Astrocyte (in vitro differentiated cells and primary cell): ENCODE data around the gene ZFAND6. TPM values are rescaled to one million over a fixed set of nuclear protein-coding genes. Genes with fewer than 3 reads are reported as not detected.
A peak's percentile ranks its signal among the peaks of the same experiment; 100 is the strongest.

Experiments
- DNase-seq: peaks from one replicate; pipeline ENCODE4 v3.0.0-alpha.2; 2010; ENCODE audit warnings: low read depth
- FAIRE-seq: peaks from 2 replicates; lab custom pipeline; 2011; peaks lifted over from hg19 to GRCh38; lab: Jason Lieb, UNC
- H2AFZ ChIP-seq: 2 replicates; pipeline ENCODE4 v1.6.0; 2012; ENCODE audit warnings: low read depth, low read length, inconsistent platforms
- H3K27ac ChIP-seq: 2 replicates; pipeline ENCODE4 v1.5.1; 2011; ENCODE audit warnings: low read depth, low read length, inconsistent platforms
- H3K27me3 ChIP-seq: 2 replicates; pipeline ENCODE4 v1.6.0; 2011; ENCODE audit warnings: low read length, inconsistent platforms; ENCODE audit not compliant: insufficient read depth
- H3K36me3 ChIP-seq: 2 replicates; pipeline ENCODE4 v1.5.1; 2011; ENCODE audit warnings: low read length, inconsistent platforms; ENCODE audit not compliant: insufficient read depth
- H3K4me1 ChIP-seq: 2 replicates; pipeline ENCODE4 v1.5.1; 2011; ENCODE audit warnings: low read length, inconsistent platforms; ENCODE audit not compliant: insufficient read depth
- H3K4me2 ChIP-seq: 2 replicates; pipeline ENCODE4 v1.6.0; 2012; ENCODE audit warnings: low read length, inconsistent platforms
- H3K4me3 ChIP-seq: 2 replicates; pipeline ENCODE4 v1.5.1; 2011; ENCODE audit warnings: low read depth, mild to moderate bottlenecking, low read length, inconsistent platforms; ENCODE audit not compliant: insufficient read depth
- H3K79me2 ChIP-seq: 2 replicates; pipeline ENCODE4 v1.6.0; 2012; ENCODE audit warnings: mild to moderate bottlenecking, low read length, inconsistent platforms; ENCODE audit not compliant: insufficient read depth
- H3K9ac ChIP-seq: 2 replicates; pipeline ENCODE4 v1.6.0; 2012; ENCODE audit warnings: mild to moderate bottlenecking, low read length, inconsistent platforms
- H3K9me3 ChIP-seq: 2 replicates; pipeline ENCODE4 v1.5.1; 2012; ENCODE audit warnings: low read depth, mild to moderate bottlenecking, low read length, inconsistent platforms; ENCODE audit not compliant: insufficient read depth
- H4K20me1 ChIP-seq: 2 replicates; pipeline ENCODE4 v1.6.0; 2012; ENCODE audit warnings: low read length, inconsistent platforms; ENCODE audit not compliant: insufficient read depth
- H3K27ac Mint-ChIP-seq: one replicate; pipeline ENCODE4 v1.8.0; 2021; ENCODE audit warnings: mild to moderate bottlenecking, mixed read lengths; ENCODE audit not compliant: unreplicated experiment
- H3K27me3 Mint-ChIP-seq: one replicate; pipeline ENCODE4 v1.8.0; 2021; ENCODE audit warnings: low read depth, mixed read lengths; ENCODE audit not compliant: unreplicated experiment
- H3K36me3 Mint-ChIP-seq: one replicate; pipeline ENCODE4 v1.8.0; 2021; ENCODE audit warnings: low read depth, mixed read lengths; ENCODE audit not compliant: unreplicated experiment
- H3K4me1 Mint-ChIP-seq: one replicate; pipeline ENCODE4 v1.8.0; 2021; ENCODE audit warnings: low read depth, mixed read lengths; ENCODE audit not compliant: unreplicated experiment
- H3K4me3 Mint-ChIP-seq: one replicate; pipeline ENCODE4 v1.8.0; 2021; ENCODE audit warnings: mild to moderate bottlenecking, moderate library complexity, mixed read lengths; ENCODE audit not compliant: unreplicated experiment
- H3K9me3 Mint-ChIP-seq: one replicate; pipeline ENCODE4 v1.8.0; 2021; ENCODE audit warnings: mild to moderate bottlenecking, mixed read lengths; ENCODE audit not compliant: unreplicated experiment
- CTCF ChIP-seq: IDR thresholded peaks from 2 replicates; pipeline ENCODE4 v1.5.1; 2011; ENCODE audit warnings: low read depth, mild to moderate bottlenecking, inconsistent platforms, low read length, moderate library complexity; ENCODE audit not compliant: insufficient read depth
- EZH2 ChIP-seq: IDR thresholded peaks from 2 replicates; pipeline ENCODE4 v1.6.1; 2012; ENCODE audit warnings: mild to moderate bottlenecking, low read length, inconsistent platforms; ENCODE audit not compliant: insufficient read depth
- total RNA-seq: library from RNA; stranded (reverse); gene quantifications from 2 replicates; pipeline ENCODE4 v1.2.1, GENCODE V29; 2021

The ZFAND6 gene
- total RNA-seq, 1 donor from 2014 or later = 70.0 TPM

GRCh38 chr15:80100247-80100646 lies 40.8 kb downstream of the ZFAND6 start:
- Histone ChIP-seq H4K20me1 (peaks cover 74% of the 10 kb centered on the region), H3K4me2 (no peak overlapping the region), H3K79me2 (peaks cover 77% of the 10 kb centered on the region), H3K4me1 (peaks cover 4% of the 10 kb centered on the region), H3K4me3 (no peak overlapping the region), H3K27ac (no peak overlapping the region), H3K9ac (no peak overlapping the region), H3K27me3 (no peaks in the 10 kb centered on the region), H3K36me3 (no peaks in the 10 kb centered on the region), H3K9me3 (no peaks in the 10 kb centered on the region), H2AFZ (no peak overlapping the region)
- H3K4me3 Mint-ChIP-seq = no peak overlapping the region
- FAIRE-seq (no peak), DNase-seq (no peak)
- no peak overlapping the region for H3K27ac Mint-ChIP-seq
- H3K4me1 Mint-ChIP-seq = peaks cover 7% of the 10 kb centered on the region
- no peak for TF ChIP-seq CTCF
- TF ChIP-seq EZH2 = no peak
- no peaks in the 10 kb centered on the region for H3K36me3 Mint-ChIP-seq
- no peaks in the 10 kb centered on the region for H3K9me3 Mint-ChIP-seq
- H3K27me3 Mint-ChIP-seq = no peaks in the 10 kb centered on the region

DNA sequence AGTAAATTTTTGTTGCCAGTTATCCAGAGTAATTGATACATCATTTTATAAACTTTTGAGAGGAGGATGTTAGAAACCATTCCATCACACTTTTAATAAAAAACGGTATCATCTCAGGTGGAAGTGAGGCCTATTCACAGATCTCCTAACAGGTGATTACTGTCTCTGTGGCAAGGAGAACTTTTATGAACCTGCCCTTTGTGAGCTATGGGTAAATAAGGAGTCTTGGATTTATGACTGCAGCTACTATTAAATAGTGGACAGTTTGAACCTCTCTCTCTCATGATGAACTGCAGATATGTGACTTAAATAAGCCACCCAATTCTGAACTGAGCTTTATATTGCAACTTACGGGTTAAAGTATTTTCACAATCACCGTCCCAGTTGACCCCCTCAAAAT lies 45.7 kb downstream of the ZFAND6 start:
- no peak for FAIRE-seq
- H3K27me3 Mint-ChIP-seq = no peaks in the 10 kb centered on the region
- Histone ChIP-seq H3K9ac (no peak overlapping the region), H3K79me2 (peaks cover 61% of the 10 kb centered on the region), H4K20me1 (peaks cover 90% of the 10 kb centered on the region), H3K4me3 (no peak overlapping the region), H3K36me3 (no peaks in the 10 kb centered on the region), H2AFZ (no peak overlapping the region), H3K9me3 (no peaks in the 10 kb centered on the region), H3K4me1 (peaks cover 14% of the 10 kb centered on the region), H3K27me3 (no peaks in the 10 kb centered on the region), H3K4me2 (peak overlapping the region; percentile 43), H3K27ac (no peak overlapping the region)
- no peak overlapping the region for H3K4me3 Mint-ChIP-seq
- H3K36me3 Mint-ChIP-seq = no peaks in the 10 kb centered on the region
- no peak for DNase-seq
- H3K27ac Mint-ChIP-seq = no peak overlapping the region
- H3K4me1 Mint-ChIP-seq = peaks cover 16% of the 10 kb centered on the region
- no peaks in the 10 kb centered on the region for H3K9me3 Mint-ChIP-seq
- TF ChIP-seq CTCF = no peak
- no peak for TF ChIP-seq EZH2

GRCh38 chr15:80105595-80105994 lies 46.1 kb downstream of the ZFAND6 start:
- Histone ChIP-seq H2AFZ (no peak overlapping the region), H3K4me2 (peak overlapping the region; percentile 43), H3K4me1 (peaks cover 14% of the 10 kb centered on the region), H3K27me3 (no peaks in the 10 kb centered on the region), H4K20me1 (peaks cover 88% of the 10 kb centered on the region), H3K79me2 (peaks cover 59% of the 10 kb centered on the region), H3K36me3 (no peaks in the 10 kb centered on the region), H3K9me3 (no peaks in the 10 kb centered on the region), H3K27ac (peak overlapping the region; percentile 24), H3K4me3 (no peak overlapping the region), H3K9ac (no peak overlapping the region)
- Mint-ChIP-seq H3K9me3 (no peaks in the 10 kb centered on the region), H3K27ac (no peak overlapping the region), H3K4me1 (peaks cover 16% of the 10 kb centered on the region), H3K4me3 (no peak overlapping the region), H3K27me3 (no peaks in the 10 kb centered on the region), H3K36me3 (no peaks in the 10 kb centered on the region)
- DNase-seq = peak; percentile 83
- no peak for FAIRE-seq
- TF ChIP-seq CTCF (no peak), EZH2 (no peak)
